Measurements from ENCODE around the gene NLN. TPM values are rescaled to one million over a fixed set of nuclear protein-coding genes. Genes with fewer than 3 reads are reported as not detected.
A peak's percentile ranks its signal among the peaks of the same experiment; 100 is the strongest.

The NLN gene
- total and polyA plus RNA-seq, 9 of the 15 experiments (the other 6 are each of a cell fraction or from before 2014, with no cell fraction given) = 6.9 to 45.2 (median 28.8) TPM

GRCh38 chr5:65722575-65723403, 784 bp downstream of the NLN start (continued):
- TF ChIP-seq, protein P1, sequence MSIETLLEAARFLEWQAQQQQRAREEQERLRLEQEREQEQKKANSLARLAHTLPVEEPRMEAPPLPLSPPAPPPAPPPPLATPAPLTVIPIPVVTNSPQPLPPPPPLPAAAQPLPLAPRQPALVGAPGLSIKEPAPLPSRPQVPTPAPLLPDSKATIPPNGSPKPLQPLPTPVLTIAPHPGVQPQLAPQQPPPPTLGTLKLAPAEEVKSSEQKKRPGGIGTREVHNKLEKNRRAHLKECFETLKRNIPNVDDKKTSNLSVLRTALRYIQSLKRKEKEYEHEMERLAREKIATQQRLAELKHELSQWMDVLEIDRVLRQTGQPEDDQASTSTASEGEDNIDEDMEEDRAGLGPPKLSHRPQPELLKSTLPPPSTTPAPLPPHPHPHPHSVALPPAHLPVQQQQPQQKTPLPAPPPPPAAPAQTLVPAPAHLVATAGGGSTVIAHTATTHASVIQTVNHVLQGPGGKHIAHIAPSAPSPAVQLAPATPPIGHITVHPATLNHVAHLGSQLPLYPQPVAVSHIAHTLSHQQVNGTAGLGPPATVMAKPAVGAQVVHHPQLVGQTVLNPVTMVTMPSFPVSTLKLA (conservative IDR thresholded peaks at IDR 0.05) = peak in 1 of 2 experiments; percentile 42; a peak in 3 of 4 replicates
- TF ChIP-seq MEIS2 (IDR thresholded peaks at IDR 0.05; ENCODE audit: partially characterized antibody) = peak; percentile 58
- TF ChIP-seq ZNF586 (CRISPR knock-in tag; conservative IDR thresholded peaks at IDR 0.05) = no peak
- TF ChIP-seq ZNF395 (CRISPR knock-in tag; IDR thresholded peaks at IDR 0.05) = no peak
- no peak for TF ChIP-seq HDAC6 (IDR thresholded peaks at IDR 0.05; ENCODE audit: low read depth, low read length)
- no peak for TF ChIP-seq HSF4 (CRISPR knock-in tag; IDR thresholded peaks at IDR 0.05; ENCODE audit: borderline replicate concordance)
- no peak for TF ChIP-seq ZNF146 (CRISPR knock-in tag; IDR thresholded peaks at IDR 0.05; ENCODE audit: unreplicated experiment)
- no peak for TF ChIP-seq ZNF696 (CRISPR knock-in tag; conservative IDR thresholded peaks at IDR 0.05)
- TF ChIP-seq NR3C1 (CRISPR knock-in tag; IDR thresholded peaks at IDR 0.05) = no peak
- no peak for TF ChIP-seq NR2F6 (CRISPR knock-in tag; IDR thresholded peaks at IDR 0.05)
- TF ChIP-seq ZNF253 (CRISPR knock-in tag; conservative IDR thresholded peaks at IDR 0.05) = no peak
- no peak for TF ChIP-seq PML (IDR thresholded peaks at IDR 0.05; ENCODE audit: low read length)
- TF ChIP-seq NCOA6 (IDR thresholded peaks at IDR 0.05) = no peak
- no peak for TF ChIP-seq NCOR1 (IDR thresholded peaks at IDR 0.05)
- TF ChIP-seq ZBTB34 (CRISPR knock-in tag; IDR thresholded peaks at IDR 0.05) = no peak
- TF ChIP-seq ZNF445 (CRISPR knock-in tag; IDR thresholded peaks at IDR 0.05; ENCODE audit: low read depth) = no peak
- TF ChIP-seq, protein P2, sequence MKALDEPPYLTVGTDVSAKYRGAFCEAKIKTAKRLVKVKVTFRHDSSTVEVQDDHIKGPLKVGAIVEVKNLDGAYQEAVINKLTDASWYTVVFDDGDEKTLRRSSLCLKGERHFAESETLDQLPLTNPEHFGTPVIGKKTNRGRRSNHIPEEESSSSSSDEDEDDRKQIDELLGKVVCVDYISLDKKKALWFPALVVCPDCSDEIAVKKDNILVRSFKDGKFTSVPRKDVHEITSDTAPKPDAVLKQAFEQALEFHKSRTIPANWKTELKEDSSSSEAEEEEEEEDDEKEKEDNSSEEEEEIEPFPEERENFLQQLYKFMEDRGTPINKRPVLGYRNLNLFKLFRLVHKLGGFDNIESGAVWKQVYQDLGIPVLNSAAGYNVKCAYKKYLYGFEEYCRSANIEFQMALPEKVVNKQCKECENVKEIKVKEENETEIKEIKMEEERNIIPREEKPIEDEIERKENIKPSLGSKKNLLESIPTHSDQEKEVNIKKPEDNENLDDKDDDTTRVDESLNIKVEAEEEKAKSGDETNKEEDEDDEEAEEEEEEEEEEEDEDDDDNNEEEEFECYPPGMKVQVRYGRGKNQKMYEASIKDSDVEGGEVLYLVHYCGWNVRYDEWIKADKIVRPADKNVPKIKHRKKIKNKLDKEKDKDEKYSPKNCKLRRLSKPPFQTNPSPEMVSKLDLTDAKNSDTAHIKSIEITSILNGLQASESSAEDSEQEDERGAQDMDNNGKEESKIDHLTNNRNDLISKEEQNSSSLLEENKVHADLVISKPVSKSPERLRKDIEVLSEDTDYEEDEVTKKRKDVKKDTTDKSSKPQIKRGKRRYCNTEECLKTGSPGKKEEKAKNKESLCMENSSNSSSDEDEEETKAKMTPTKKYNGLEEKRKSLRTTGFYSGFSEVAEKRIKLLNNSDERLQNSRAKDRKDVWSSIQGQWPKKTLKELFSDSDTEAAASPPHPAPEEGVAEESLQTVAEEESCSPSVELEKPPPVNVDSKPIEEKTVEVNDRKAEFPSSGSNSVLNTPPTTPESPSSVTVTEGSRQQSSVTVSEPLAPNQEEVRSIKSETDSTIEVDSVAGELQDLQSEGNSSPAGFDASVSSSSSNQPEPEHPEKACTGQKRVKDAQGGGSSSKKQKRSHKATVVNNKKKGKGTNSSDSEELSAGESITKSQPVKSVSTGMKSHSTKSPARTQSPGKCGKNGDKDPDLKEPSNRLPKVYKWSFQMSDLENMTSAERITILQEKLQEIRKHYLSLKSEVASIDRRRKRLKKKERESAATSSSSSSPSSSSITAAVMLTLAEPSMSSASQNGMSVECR (CRISPR knock-in tag; IDR thresholded peaks at IDR 0.05) = no peak
- no peak for TF ChIP-seq PURB (CRISPR knock-in tag; IDR thresholded peaks at IDR 0.05; ENCODE audit: low read depth)
